ENCODE measurements around the gene GRID1.

The GRID1 gene

GRCh38 chr10:86030312-86030711 is 336.3 kb downstream of the GRID1 start:
- no peak for TF ChIP-seq CTCF (IDR thresholded peaks at IDR 0.05; ENCODE audit: control insufficient read depth, extremely low read depth, insufficient read depth)
- H3K4me3 ChIP-seq (ENCODE audit: low read depth, low read length) = no peak overlapping the region
- no peak for DNase-seq (ENCODE audit: low read depth)

- no peak for DNase-seq (ENCODE audit: low read depth)
- no peak overlapping the region for H3K4me3 ChIP-seq (ENCODE audit: low read depth, low read length)
- TF ChIP-seq CTCF (IDR thresholded peaks at IDR 0.05; ENCODE audit: control insufficient read depth, extremely low read depth, insufficient read depth) = no peak
Observed at GRCh38 chr10:86027346-86027745, 339.2 kb downstream of the GRID1 start.

GRCh38 chr10:86025509-86025908 is 341.1 kb downstream of the GRID1 start:
- H3K4me3 ChIP-seq (ENCODE audit: low read depth, low read length) = no peak overlapping the region
- DNase-seq (ENCODE audit: low read depth) = no peak
- no peak for TF ChIP-seq CTCF (IDR thresholded peaks at IDR 0.05; ENCODE audit: control insufficient read depth, extremely low read depth, insufficient read depth)

GRCh38 chr10:86024281-86025041 is 342.1 kb downstream of the GRID1 start:
- TF ChIP-seq CTCF (IDR thresholded peaks at IDR 0.05; ENCODE audit: control insufficient read depth, extremely low read depth, insufficient read depth) = no peak
- no peak overlapping the region for H3K4me3 ChIP-seq (ENCODE audit: low read depth, low read length)
- no peak for DNase-seq (ENCODE audit: low read depth)

GRCh38 chr10:86023931-86024280 is 342.7 kb downstream of the GRID1 start:
- TF ChIP-seq CTCF (IDR thresholded peaks at IDR 0.05; ENCODE audit: control insufficient read depth, extremely low read depth, insufficient read depth) = no peak
- DNase-seq (ENCODE audit: low read depth) = no peak
- no peak overlapping the region for H3K4me3 ChIP-seq (ENCODE audit: low read depth, low read length)

- no peak for DNase-seq (ENCODE audit: low read depth)
- no peak overlapping the region for H3K4me3 ChIP-seq (ENCODE audit: low read depth, low read length)
- TF ChIP-seq CTCF (IDR thresholded peaks at IDR 0.05; ENCODE audit: control insufficient read depth, extremely low read depth, insufficient read depth) = no peak
Observed at GRCh38 chr10:86023336-86023735, 343.3 kb downstream of the GRID1 start.

GRCh38 chr10:86022906-86023305 is 343.7 kb downstream of the GRID1 start:
- no peak overlapping the region for H3K4me3 ChIP-seq (ENCODE audit: low read depth, low read length)
- DNase-seq (ENCODE audit: low read depth) = no peak
- no peak for TF ChIP-seq CTCF (IDR thresholded peaks at IDR 0.05; ENCODE audit: control insufficient read depth, extremely low read depth, insufficient read depth)
